NCI-H2107 (cell line): ENCODE measurements around the gene ASPDH.

Experiments used
- DNase-seq: peaks from one replicate; lab custom pipeline; 2025; lab: John Stamatoyannopoulos, UW

The ASPDH gene

GRCh38 chr19:50513746-50514345 lies at the start of gene ASPDH:
Gene ASPDH, minus strand, starts transcription at chr19:50513913. Its CDS starts 90 bp downstream, at chr19:50513823.
- no peak for DNase-seq

GRCh38 chr19:50562996-50563395 lies 49.3 kb upstream of the ASPDH start:
- DNase-seq = no peak

GRCh38 chr19:50562329-50562728 lies 48.6 kb upstream of the ASPDH start:
- DNase-seq = no peak

- no peak for DNase-seq
Measured at GRCh38 chr19:50559636-50560035, 45.9 kb upstream of the ASPDH start.

- DNase-seq = no peak
Measured at GRCh38 chr19:50558449-50558848, 44.7 kb upstream of the ASPDH start.

- DNase-seq = no peak
Measured at GRCh38 chr19:50558039-50558438, 44.3 kb upstream of the ASPDH start.

GRCh38 chr19:50557009-50557613 lies 43.4 kb upstream of the ASPDH start:
- DNase-seq = no peak

- DNase-seq = peak; percentile 25
Measured at GRCh38 chr19:50556282-50557008, 42.7 kb upstream of the ASPDH start.

GRCh38 chr19:50555450-50556281 lies 42.0 kb upstream of the ASPDH start:
- DNase-seq = no peak

- no peak for DNase-seq
Measured at GRCh38 chr19:50555033-50555432, 41.3 kb upstream of the ASPDH start.

GRCh38 chr19:50554212-50554611 lies 40.5 kb upstream of the ASPDH start:
- DNase-seq = no peak

GRCh38 chr19:50553134-50553703 lies 39.5 kb upstream of the ASPDH start:
- no peak for DNase-seq

- no peak for DNase-seq
Measured at GRCh38 chr19:50552540-50552939, 38.8 kb upstream of the ASPDH start.

GRCh38 chr19:50551715-50552187 lies 38.0 kb upstream of the ASPDH start:
- no peak for DNase-seq

GRCh38 chr19:50551034-50551714 lies 37.5 kb upstream of the ASPDH start:
- DNase-seq = no peak

GRCh38 chr19:50550594-50550966 lies 36.9 kb upstream of the ASPDH start:
- DNase-seq = no peak

GRCh38 chr19:50549927-50550593 lies 36.3 kb upstream of the ASPDH start:
- DNase-seq = no peak

- DNase-seq = no peak
Measured at GRCh38 chr19:50549059-50549926, 35.6 kb upstream of the ASPDH start.

GRCh38 chr19:50548191-50549058 lies 34.7 kb upstream of the ASPDH start:
- no peak for DNase-seq
